Fibroblast of the aortic adventitia (primary cell): ENCODE measurements around the gene ZBTB46. TPM values are rescaled to one million over a fixed set of nuclear protein-coding genes. Genes with fewer than 3 reads are reported as not detected.

Experiments used
- DNase-seq: peaks from one replicate; pipeline ENCODE4 v3.0.0-alpha.2; 2010; ENCODE audit warnings: low read depth
- H3K4me3 ChIP-seq: 2 replicates; pipeline ENCODE4 v1.5.1; 2011; ENCODE audit warnings: low read depth, mild to moderate bottlenecking, control low read depth, low read length, moderate library complexity
- CTCF ChIP-seq: IDR thresholded peaks from 2 replicates; pipeline ENCODE4 v1.5.1; 2011; ENCODE audit warnings: mild to moderate bottlenecking, low read length, control low read depth, inconsistent platforms; ENCODE audit not compliant: insufficient read depth
- total RNA-seq: library from RNA; depleted of rRNA; stranded (reverse); fragments of >200 nt; gene quantifications from 2 replicates; pipeline ENCODE4 v1.2.3, GENCODE V29; 2012; ENCODE audit warnings: low replicate concordance

Gene ZBTB46
- total RNA-seq, 1 donor, result 1.1 TPM

- no peak for TF ChIP-seq CTCF
- H3K4me3 ChIP-seq, result no peak overlapping the region
- no peak for DNase-seq
Measured at GRCh38 chr20:63745424-63745805, 85.6 kb downstream of the ZBTB46 start.

- no peak for DNase-seq
- no peak overlapping the region for H3K4me3 ChIP-seq
- TF ChIP-seq CTCF, result no peak
Measured at GRCh38 chr20:63744574-63745423, 86.3 kb downstream of the ZBTB46 start.

- TF ChIP-seq CTCF, result no peak
- DNase-seq, result no peak
- no peak overlapping the region for H3K4me3 ChIP-seq
Measured at GRCh38 chr20:63744158-63744557, 86.9 kb downstream of the ZBTB46 start.

GRCh38 chr20:63743210-63743970 is 87.7 kb downstream of the ZBTB46 start:
- no peak for TF ChIP-seq CTCF
- DNase-seq, result no peak
- no peak overlapping the region for H3K4me3 ChIP-seq

- H3K4me3 ChIP-seq, result no peak overlapping the region
- no peak for DNase-seq
- no peak for TF ChIP-seq CTCF
Measured at GRCh38 chr20:63742381-63743024, 88.6 kb downstream of the ZBTB46 start.

- no peak for DNase-seq
- no peak for TF ChIP-seq CTCF
- peak overlapping the region; percentile 78 for H3K4me3 ChIP-seq
Measured at GRCh38 chr20:63741676-63742380, 89.2 kb downstream of the ZBTB46 start.
